Activated T-helper 1 cell treated with anti-CD3 and anti-CD28 coated beads, Interleukin-2, amount 50 U/mL, for 16 hours (primary cell): ENCODE results near the gene PRSS27.

Source experiments
- DNase-seq, 2 donors: peaks; one replicate each; pipeline ENCODE4 v3.0.0-alpha.2; 2020; ENCODE audit warnings: low read depth in 1 of 2, low spot score in 1 of 2

PRSS27 gene

GRCh38 chr16:2709588-2709984 lies 10.4 kb downstream of the PRSS27 start:
- DNase-seq, result no peak

GRCh38 chr16:2708955-2709587 lies 11.0 kb downstream of the PRSS27 start:
- no peak for DNase-seq

DNA sequence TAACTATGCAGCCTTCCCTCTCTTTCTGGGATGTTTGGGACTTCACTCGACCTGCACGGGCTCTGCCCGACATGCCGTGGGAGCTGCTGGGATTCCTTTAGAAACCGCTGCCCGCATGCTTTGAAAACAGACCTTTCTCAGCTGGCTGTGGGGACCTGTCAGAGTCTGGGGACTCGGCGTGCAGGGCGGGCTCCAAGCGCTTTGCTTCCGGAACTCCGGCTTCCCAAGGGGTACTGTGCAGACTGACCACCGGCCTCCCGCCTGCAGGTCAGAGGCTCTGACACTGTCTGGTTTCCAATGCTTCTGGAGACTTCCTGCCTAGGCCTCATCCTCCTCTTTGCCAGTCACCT lies 11.8 kb downstream of the PRSS27 start:
- no peak for DNase-seq

DNA sequence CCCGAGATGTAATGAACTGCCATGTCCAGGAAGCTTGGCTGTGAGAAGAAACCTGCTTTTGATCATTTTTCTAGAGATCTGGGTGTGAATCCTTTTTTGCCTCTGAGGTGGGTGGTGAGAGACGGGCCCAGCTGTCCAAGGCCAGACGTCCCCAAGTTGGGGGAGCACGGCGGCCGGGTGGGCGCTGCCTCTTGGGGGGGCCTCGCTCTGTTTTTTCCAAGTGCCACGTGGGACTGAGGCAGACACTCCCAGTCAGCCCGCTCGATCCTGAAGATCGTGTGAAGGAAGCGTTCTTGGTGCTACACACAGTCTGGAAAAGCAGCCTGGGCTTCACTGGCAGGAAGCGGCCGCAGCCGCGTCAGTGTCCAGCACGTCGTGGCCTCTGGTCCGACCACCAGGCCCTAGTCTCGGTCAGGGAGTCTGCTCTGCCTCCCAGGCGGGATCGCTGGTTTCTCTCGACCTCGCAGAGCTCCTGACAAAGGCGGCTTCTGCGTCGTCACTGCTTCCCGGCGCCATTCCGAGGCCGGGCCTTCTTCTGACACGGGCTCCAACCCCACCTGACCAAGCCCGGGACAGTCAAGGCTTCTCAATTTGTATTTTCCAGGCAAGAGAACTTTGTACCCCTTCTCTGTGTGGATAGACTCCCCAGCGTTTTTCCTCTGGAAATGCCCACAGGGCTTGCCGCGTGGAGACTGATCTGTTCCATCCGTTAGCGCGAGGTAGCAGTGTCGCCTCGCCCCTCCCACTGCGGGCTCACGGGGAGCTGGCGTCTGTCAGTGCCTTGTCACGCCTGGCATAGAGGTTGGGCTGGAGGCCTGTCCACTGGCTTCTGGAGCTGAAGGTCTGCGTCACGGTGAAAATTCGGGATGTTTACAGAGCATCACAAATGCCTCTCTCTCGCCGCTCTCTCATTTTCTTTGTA lies 12.4 kb downstream of the PRSS27 start:
- no peak for DNase-seq

DNA sequence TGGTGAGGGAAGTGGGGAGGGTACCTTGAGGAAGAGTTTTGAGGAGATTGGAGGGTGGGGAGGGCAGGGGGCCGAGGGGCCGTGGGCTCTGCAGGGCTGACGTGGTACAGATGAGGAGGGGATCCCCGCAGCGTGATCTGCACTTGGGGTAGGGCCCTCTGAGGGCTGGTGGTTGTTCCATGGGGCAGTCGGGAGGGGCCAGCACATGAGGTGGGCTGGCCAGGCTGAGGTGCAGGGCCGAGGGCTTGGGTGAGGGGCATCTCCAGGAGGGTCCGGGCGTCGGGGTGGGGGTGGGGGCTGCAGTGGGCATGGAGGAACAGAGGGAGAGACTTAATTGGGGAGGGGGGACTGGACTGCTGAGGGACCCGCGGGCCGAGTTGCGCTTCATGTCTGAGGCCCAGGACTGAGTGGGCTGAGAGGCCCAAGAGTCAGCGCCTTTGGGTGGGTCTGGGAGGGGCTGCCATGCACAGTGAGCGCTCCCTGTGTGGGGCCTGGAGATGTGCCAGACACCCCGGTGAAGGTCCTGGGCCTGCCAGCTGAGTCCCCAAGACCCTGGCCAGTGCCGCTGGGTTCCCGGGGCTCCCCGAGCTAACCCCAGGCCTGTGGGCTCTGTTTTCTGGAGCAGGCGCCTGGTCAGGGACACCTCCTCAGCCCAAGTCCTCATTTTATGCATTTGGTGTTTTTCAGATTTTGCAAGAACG lies 13.3 kb downstream of the PRSS27 start:
- no peak for DNase-seq

- DNase-seq, result no peak
Measured at GRCh38 chr16:2706085-2706484, 13.9 kb downstream of the PRSS27 start.

DNA sequence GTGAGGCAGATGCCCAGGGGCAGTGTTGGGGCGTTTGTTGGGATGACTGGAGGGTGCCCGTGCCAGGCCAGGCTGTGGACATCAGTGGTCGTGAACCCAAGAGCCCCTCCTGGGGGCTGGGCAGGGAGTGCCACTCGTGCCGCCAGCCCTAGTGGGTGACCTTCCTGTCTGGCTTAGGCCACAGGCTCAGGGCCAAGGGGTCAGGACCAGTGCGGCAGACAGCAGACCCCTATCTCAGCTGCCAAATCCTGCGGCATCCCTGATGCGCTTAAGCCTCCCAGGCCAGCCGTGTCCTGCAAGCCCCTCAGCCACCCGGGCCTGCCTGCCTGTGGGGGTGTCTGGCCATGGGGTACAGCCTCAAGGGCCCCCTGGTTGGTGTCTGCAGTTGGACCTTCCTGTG lies 14.7 kb downstream of the PRSS27 start:
- no peak for DNase-seq

GRCh38 chr16:2704983-2705275 lies 15.1 kb downstream of the PRSS27 start:
- no peak for DNase-seq

GRCh38 chr16:2704166-2704982 lies 15.7 kb downstream of the PRSS27 start:
- DNase-seq, result no peak

- no peak for DNase-seq
Measured at GRCh38 chr16:2702871-2703745, 16.9 kb downstream of the PRSS27 start.

DNA sequence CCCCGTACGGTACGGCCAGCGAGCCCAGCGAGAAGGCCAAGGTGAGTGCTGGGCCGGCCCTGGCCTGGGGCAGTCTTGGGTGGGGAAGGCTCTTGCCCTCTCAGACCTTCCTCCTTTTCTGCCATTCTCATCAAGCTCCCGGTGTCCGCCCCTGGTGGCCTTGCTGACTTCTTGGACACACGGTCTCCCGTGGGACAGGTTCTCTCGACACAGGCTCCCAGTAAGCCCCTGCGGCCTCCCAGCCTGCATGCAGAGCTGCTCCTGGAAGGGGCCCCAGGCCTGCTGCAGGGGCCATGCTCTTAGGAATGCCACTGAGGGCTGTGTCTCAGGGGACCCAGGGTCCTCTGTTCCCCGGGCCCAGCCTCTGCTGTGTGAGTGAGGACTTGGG lies 17.6 kb downstream of the PRSS27 start:
- DNase-seq, result no peak

- no peak for DNase-seq
Measured at GRCh38 chr16:2701713-2702437, 18.1 kb downstream of the PRSS27 start.

DNA sequence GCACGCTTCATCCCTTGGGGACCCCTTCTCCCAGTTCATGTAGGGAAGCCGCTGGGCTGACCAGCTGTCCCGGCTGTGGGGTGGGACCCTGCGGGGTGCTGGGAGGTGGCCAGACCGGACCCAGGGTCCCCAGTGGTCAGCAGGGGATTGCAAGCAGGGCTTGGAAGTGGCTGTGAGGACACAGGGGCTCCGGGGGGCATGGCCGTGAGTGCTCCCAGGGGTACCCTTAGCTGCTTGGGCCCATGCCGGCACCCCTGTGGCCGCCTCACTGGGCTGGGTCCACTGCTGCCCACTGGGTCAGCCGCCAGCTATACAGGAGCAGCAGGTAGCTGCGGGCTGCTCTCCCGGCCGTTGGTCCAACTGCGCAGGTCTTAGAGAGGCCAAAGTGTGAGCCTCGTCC lies 18.8 kb downstream of the PRSS27 start:
- no peak for DNase-seq

- no peak for DNase-seq
Measured at GRCh38 chr16:2700786-2701185, 19.2 kb downstream of the PRSS27 start.

DNA sequence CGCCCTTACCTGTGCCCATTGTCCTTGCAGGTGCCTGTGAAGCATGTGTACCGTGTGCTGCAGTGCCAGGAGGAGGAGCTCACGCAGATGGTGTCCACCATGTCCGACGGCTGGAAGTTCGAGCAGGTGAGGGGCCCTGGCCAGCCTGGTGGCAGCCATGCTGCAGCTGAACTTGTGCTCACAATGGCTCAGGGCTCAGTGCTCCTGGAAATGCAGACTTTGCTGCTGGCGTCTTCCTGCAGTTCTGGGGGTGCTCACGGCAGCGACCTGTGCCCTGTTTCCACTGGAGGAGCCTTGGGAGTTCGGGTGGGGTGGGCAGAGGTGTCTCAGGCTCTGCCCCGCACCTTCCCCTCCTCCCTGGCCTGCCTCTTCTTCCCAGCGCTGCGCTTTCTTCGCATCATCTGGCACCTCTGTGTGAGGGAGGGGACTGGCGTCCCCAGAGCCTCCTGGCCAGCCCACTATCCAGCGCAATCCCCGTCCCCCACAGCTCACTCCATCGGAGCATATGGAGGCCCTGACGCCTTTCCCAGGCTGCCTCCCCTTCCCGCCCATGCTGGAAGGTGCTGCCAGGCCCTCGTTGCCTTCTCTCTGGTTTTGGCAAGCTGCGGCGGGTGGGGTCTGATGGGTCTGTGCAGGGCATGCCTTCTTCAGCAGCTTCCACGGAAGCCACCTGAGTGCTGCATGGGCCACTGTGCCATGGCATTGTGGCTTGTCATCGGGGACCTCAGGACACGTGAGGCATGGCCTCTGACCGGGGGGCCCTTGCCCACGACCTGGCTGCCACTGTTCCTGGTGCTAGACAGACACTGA lies 20.0 kb downstream of the PRSS27 start:
- no peak for DNase-seq

- DNase-seq, result no peak
Measured at GRCh38 chr16:2698965-2699750, 20.9 kb downstream of the PRSS27 start.

DNA sequence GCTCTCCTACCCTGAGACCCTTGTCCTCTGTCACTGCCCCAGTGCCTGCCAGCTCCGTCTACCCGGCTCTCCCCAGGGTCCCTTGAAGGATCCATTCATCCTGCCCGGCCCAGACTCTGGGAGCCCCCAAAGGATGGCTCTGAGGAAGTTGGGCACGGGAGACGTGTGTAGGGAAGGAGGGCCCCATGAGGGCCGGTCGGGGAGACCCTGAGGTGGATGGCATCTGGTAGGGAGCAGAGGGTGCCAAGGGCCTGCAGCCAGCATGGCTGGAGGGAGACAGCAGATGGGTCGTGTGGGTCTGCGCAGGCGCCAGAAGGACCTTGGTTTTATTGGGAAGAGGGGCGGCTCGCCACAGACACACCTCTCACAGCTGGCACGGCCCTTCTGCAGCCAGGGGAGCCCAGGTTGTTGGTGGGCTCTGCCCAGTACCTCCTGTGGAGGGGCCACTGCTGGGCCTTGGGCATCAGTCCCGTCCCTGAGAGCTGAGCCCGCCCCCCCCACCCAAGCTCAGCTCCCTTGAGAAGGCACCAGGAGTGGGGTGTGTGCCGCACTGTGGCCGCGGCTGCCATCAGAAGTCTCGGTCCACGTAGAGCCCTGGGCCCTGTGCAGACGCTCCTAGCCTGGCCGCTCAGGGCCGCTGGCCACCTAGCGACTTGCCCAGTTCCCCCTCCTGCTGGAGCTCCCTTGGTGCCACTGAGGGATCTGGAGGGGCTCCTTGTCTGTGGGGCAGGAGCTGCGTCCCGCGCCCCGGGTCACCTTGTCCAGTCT lies 21.7 kb downstream of the PRSS27 start:
- DNase-seq, result no peak
